ENCODE measurements around the gene DHRS12.
A peak's percentile ranks its signal among the peaks of the same experiment; 100 is the strongest.

DHRS12 gene

DNA sequence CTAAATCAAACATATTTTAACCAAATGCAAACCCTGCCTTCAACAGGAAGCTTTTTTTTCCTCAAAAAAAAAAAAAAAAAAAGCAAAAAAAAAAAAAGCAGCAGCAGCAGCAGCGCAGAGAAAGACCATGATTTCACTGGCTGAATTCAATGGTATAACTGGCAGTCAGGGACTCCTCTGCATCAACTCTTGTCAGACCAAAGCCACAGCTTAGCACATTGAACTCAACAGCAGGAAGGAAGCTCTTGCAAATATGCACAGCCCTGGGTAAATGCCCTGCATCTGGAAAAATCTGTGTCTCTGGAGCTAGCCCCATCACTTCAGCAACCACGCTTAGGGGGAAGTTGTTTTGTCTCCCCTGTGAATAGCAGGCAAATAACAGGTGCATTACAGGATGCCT lies 17.6 kb upstream of the DHRS12 start:
- Histone ChIP-seq H3K27me3 (no peaks in the 10 kb centered on the region), H3K9me3 (no peaks in the 10 kb centered on the region; the same call in 1 of the 2 replicates), H3K9ac (0 out of 2 replicates have a peak overlapping the region, but pooled peaks have one; percentile 39), H3K27ac (peak overlapping the region; percentile 80; the same call in 1 of the 2 replicates), H3K4me2 (peak overlapping the region; percentile 81), H3K4me1 (peaks cover 79% of the 10 kb centered on the region), H4K20me1 (no peaks in the 10 kb centered on the region), H3K4me3 (peak overlapping the region; percentile 23; the same call in 1 of the 2 replicates), H3K36me3 (no peaks in the 10 kb centered on the region)
- TF ChIP-seq Cebpa-rat (IDR thresholded peaks at IDR 0.05): no peak

- TF ChIP-seq Cebpa-rat (IDR thresholded peaks at IDR 0.05): no peak
- Histone ChIP-seq H3K27me3 (no peaks in the 10 kb centered on the region), H3K4me2 (peak overlapping the region; percentile 81), H3K9ac (0 out of 2 replicates have a peak overlapping the region, but pooled peaks have one; percentile 39), H3K27ac (peak overlapping the region; percentile 80), H3K36me3 (no peaks in the 10 kb centered on the region), H4K20me1 (no peaks in the 10 kb centered on the region), H3K4me3 (no peak overlapping the region), H3K9me3 (no peaks in the 10 kb centered on the region; the same call in 1 of the 2 replicates), H3K4me1 (peaks cover 75% of the 10 kb centered on the region)
Measured at GRCh38 chr13:51820016-51820597, 16.1 kb upstream of the DHRS12 start.

DNA sequence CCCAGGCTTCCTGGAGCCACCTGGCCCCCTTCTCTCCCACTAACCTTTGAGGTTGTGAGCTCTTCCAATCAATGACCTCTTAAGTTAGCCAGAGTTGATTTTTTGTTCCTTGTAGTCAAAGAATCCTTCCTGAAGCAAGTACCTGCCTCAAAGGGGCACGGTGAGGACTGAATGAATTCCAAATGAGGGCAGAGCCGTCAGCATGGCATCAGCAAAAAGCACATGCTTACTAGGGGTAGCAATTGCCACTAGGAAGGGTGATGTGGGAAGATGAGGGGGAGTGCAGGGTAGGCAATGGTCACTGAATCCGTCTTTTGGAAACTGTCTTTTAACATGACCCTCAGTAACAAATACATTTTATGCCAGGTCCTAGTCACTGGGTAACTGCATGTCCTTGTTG lies 15.6 kb upstream of the DHRS12 start:
- no peak for TF ChIP-seq Cebpa-rat (IDR thresholded peaks at IDR 0.05)
- no peaks in the 10 kb centered on the region; the same call in 1 of the 2 replicates for H3K9me3 ChIP-seq
- peak overlapping the region; percentile 81 for H3K4me2 ChIP-seq
- no peak overlapping the region for H3K9ac ChIP-seq
- peaks cover 75% of the 10 kb centered on the region for H3K4me1 ChIP-seq
- H3K27ac ChIP-seq: 0 out of 2 replicates have a peak overlapping the region, but pooled peaks have one; percentile 13
- no peaks in the 10 kb centered on the region for H3K36me3 ChIP-seq
- H4K20me1 ChIP-seq: no peaks in the 10 kb centered on the region
- H3K4me3 ChIP-seq: no peak overlapping the region
- no peaks in the 10 kb centered on the region for H3K27me3 ChIP-seq

DNA sequence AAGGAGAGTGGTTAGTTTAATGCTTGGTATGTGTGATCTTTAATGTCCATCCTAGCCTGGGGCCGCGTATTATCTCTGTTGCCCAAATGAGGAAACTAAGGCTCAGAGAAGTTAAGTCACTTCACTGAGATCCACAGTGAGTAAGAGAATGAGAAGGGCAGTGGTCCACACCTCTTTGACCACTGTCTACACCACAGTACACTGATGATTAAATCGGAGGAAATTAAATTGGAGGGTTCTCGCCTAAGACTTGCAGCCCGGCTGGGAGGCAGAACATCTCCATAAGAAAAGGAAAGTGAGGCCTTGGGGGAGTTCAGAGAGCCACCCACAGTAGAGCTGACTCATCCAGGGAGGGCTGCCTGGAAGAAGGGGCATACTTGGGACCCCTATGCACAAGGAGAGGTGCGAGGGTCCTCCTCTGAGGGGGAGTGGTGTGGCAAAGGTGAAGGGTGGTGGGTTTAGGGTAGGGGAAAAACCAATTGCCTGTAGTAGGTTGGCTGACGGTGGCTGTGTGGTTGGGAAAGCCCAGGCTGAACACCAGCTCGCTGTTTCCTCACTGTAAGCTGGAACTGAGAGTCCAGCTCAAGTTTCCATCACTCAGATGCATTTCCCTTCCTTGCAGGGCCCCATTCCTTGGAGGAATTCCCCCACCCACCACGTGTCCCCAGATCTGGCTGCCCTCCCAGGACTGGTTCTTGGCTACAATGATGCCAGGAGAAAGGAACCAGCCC lies 15.0 kb upstream of the DHRS12 start:
- Histone ChIP-seq H4K20me1 (no peaks in the 10 kb centered on the region), H3K4me1 (peaks cover 75% of the 10 kb centered on the region), H3K4me2 (peak overlapping the region; percentile 81), H3K9me3 (no peaks in the 10 kb centered on the region; the same call in 1 of the 2 replicates), H3K36me3 (no peaks in the 10 kb centered on the region), H3K9ac (no peak overlapping the region), H3K27me3 (no peaks in the 10 kb centered on the region), H3K4me3 (no peak overlapping the region), H3K27ac (peak overlapping the region; percentile 13; the same call in 1 of the 2 replicates)
- TF ChIP-seq Cebpa-rat (IDR thresholded peaks at IDR 0.05): no peak

DNA sequence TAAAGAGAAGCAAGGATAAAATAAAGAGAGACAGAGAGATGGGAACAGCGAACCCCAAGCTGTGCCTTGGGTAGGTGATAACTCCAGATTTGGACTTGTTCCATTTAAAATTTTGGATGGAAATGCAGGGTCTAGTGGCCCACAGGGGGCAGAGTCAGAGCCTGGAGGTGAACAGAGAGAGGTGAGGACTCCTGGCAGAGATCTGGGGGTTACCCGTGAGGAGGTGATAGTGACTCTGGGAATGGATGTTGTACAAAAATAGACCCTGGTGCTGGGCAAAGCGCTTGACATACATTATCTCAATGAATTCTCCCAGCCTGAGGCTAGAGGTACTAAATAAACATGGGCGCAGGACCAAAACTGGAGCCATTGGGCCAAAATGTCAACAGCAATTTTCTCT lies 14.3 kb upstream of the DHRS12 start:
- H3K9me3 ChIP-seq: no peaks in the 10 kb centered on the region; the same call in 1 of the 2 replicates
- H3K4me3 ChIP-seq: no peak overlapping the region
- H3K4me2 ChIP-seq: no peak overlapping the region
- H3K9ac ChIP-seq: no peak overlapping the region
- H3K27me3 ChIP-seq: no peaks in the 10 kb centered on the region
- no peak overlapping the region for H3K27ac ChIP-seq
- no peaks in the 10 kb centered on the region for H4K20me1 ChIP-seq
- no peaks in the 10 kb centered on the region for H3K36me3 ChIP-seq
- no peak for TF ChIP-seq Cebpa-rat (IDR thresholded peaks at IDR 0.05)
- H3K4me1 ChIP-seq: peaks cover 75% of the 10 kb centered on the region

DNA sequence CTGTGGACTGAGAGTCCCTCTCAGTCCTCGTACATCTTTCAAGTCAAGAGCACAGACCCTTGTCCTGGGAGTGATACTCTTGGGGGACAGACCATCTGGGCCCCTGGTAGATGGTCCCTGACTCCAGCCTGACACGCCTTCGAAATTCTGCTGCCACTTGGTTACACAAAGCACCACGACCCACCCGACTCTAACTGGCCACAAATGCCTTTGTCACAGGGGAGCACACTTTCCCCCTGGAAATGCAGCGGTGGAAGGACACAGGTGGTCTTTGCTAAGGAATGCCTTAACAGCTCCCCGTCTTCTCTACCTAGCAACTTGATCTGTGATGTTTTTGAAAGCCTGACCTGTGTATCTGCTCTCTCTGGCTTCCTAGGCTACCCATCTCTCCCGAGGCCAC lies 13.8 kb upstream of the DHRS12 start:
- no peaks in the 10 kb centered on the region for H4K20me1 ChIP-seq
- H3K9ac ChIP-seq: no peak overlapping the region
- H3K4me3 ChIP-seq: no peak overlapping the region
- H3K4me2 ChIP-seq: no peak overlapping the region
- no peaks in the 10 kb centered on the region for H3K27me3 ChIP-seq
- no peaks in the 10 kb centered on the region; the same call in 1 of the 2 replicates for H3K9me3 ChIP-seq
- no peaks in the 10 kb centered on the region for H3K36me3 ChIP-seq
- no peak for TF ChIP-seq Cebpa-rat (IDR thresholded peaks at IDR 0.05)
- H3K4me1 ChIP-seq: peaks cover 75% of the 10 kb centered on the region
- no peak overlapping the region for H3K27ac ChIP-seq

DNA sequence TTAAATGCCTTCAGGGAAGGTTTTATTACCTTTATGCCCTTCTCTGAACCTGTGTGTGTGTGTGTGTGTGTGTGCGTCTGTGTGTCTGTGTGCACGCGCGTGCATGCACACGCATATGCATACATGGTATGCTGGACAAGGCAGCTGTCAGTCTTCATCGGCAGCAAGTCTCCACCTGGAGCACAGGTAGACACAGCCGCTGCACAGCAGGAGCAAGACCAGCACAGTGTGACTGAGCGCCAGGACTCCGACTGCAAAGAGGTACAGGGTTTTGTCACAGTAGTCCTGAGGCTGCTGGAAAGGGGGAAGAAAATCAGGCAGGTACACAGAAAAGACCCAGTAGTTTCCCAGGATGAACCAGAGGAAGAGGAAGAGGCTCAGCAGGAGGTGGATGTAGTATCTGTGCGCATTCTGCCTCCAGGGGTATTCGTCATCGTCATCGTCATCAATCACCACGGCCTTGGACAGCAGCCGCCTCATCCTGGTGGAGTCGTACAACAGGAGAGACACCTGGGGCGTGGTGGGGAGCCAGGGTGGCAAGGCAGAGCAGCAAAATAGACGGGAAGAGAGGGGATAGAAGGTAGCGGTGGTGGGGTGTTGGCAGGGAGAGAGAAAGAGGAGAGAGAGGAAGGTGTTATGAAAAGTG lies 12.8 kb upstream of the DHRS12 start:
- H3K4me3 ChIP-seq: no peak overlapping the region
- H3K27ac ChIP-seq: no peak overlapping the region
- no peak overlapping the region for H3K4me2 ChIP-seq
- TF ChIP-seq Cebpa-rat (IDR thresholded peaks at IDR 0.05): no peak
- no peaks in the 10 kb centered on the region for H3K27me3 ChIP-seq
- peaks cover 75% of the 10 kb centered on the region for H3K4me1 ChIP-seq
- H3K36me3 ChIP-seq: no peaks in the 10 kb centered on the region
- H4K20me1 ChIP-seq: no peaks in the 10 kb centered on the region
- H3K9ac ChIP-seq: no peak overlapping the region
- no peaks in the 10 kb centered on the region; the same call in 1 of the 2 replicates for H3K9me3 ChIP-seq

GRCh38 chr13:51815848-51816247 lies 11.9 kb upstream of the DHRS12 start:
- H3K9me3 ChIP-seq: no peaks in the 10 kb centered on the region; the same call in 1 of the 2 replicates
- peak overlapping the region; percentile 11; the same call in 1 of the 2 replicates for H3K27ac ChIP-seq
- H3K36me3 ChIP-seq: no peaks in the 10 kb centered on the region
- no peaks in the 10 kb centered on the region for H4K20me1 ChIP-seq
- TF ChIP-seq Cebpa-rat (IDR thresholded peaks at IDR 0.05): no peak
- H3K9ac ChIP-seq: no peak overlapping the region
- H3K4me3 ChIP-seq: no peak overlapping the region
- peaks cover 75% of the 10 kb centered on the region for H3K4me1 ChIP-seq
- no peaks in the 10 kb centered on the region for H3K27me3 ChIP-seq
- H3K4me2 ChIP-seq: peak overlapping the region; percentile 83

GRCh38 chr13:51814825-51815650 lies 11.1 kb upstream of the DHRS12 start:
- Histone ChIP-seq H3K4me3 (no peak overlapping the region), H3K9ac (peak overlapping the region; percentile 32; the same call in 1 of the 2 replicates), H3K4me1 (peaks cover 74% of the 10 kb centered on the region)

More at GRCh38 chr13:51814825-51815650, 11.1 kb upstream of the DHRS12 start:
- Histone ChIP-seq H3K4me2 (peak overlapping the region; percentile 83), H3K36me3 (no peaks in the 10 kb centered on the region), H3K27me3 (no peaks in the 10 kb centered on the region), H3K9me3 (no peaks in the 10 kb centered on the region; the same call in 1 of the 2 replicates), H3K27ac (peak overlapping the region; percentile 47; the same call in 1 of the 2 replicates), H4K20me1 (no peaks in the 10 kb centered on the region)
- TF ChIP-seq Cebpa-rat (IDR thresholded peaks at IDR 0.05): no peak

All from BLaER1 (cell line).